Right ventricle myocardium inferior (tissue), 1 donor: ENCODE results near the gene PTPRH. TPM values are rescaled to one million over a fixed set of nuclear protein-coding genes. Genes with fewer than 3 reads are reported as not detected.
A peak's percentile ranks its signal among the peaks of the same experiment; 100 is the strongest.
"Not testable (repeated sequence)": the region's sequence is repeated elsewhere in the genome, so short reads cannot be mapped to it uniquely, and the experiment has no call there.

Experiments
- ATAC-seq: fragments of 200-7000 bp; cut with Tn5 transposase; one replicate; pipeline ENCODE4 v1.9.1; 2020; ENCODE audit warnings: mild to moderate bottlenecking, moderate library complexity
- DNase-seq: peaks from one replicate; pipeline ENCODE4 v3.0.0; 2021; ENCODE audit errors: missing footprints
- intact Hi-C: fragments of 100-400 bp; cut with DNase I; formaldehyde crosslinking; loops from one replicate; pipeline ENCODE4 v1.11.0; 2022
- total RNA-seq: library from RNA; stranded (reverse); fragmentation: NEBNext Ultra II Directional; extraction: Animal tissue kit (Norgen Biotek cat#: 25700); gene quantifications from one replicate; pipeline ENCODE4 v1.2.1, GENCODE V29; 2021
- donor health status: DM: no; HTN: yes; CAD: no; lungs with severe emphysema.

PTPRH gene
- total RNA-seq, 1 donor from 2014 or later = 0.87 TPM

DNA sequence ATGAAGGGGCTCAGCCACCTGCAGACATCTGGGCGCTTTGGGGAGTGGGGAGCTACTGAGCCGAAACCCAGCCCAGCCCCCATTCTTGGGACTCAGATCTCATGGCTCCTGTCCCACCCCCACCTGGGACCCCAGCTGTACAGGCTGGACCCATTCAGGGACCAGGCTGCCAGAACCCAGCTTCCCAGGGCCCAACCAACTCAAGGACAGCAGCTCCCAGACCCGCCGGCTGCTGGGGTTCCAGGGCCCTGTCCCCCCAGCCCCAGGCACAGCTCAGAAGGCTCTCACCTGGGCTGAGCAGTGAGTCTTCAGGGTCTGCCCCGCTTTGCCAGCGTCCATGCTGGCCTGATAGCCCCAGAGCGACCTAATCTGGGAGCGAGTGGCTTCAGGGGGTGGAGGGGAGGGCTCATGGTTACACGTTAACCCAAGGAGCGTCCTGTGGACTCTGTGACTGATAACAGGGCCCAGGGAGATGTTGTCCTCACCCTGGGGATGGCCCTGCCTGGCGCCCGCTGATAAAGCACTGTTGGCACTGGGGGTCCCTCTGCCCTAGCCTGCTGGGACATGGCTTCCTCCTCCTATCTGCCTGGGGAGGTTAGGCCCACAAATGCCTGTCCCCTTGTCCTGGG, 19.2 kb upstream of the PTPRH start, which contains the start of gene TMEM86B:
Gene TMEM86B, minus strand, starts transcription at position 361 of the 629 bp plus-strand sequence. Its CDS starts 22 bp downstream, at position 339.
- ATAC-seq = no peak
- no peak for DNase-seq
- intact Hi-C loops = no loop called here

- ATAC-seq (peak; percentile 84), DNase-seq (no peak)
- intact Hi-C loops = no loop called here
These were observed 18.7 kb upstream of the PTPRH start for GRCh38 chr19:55228015-55228391.

GRCh38 chr19:55227241-55228014, 18.1 kb upstream of the PTPRH start:
- intact Hi-C loops = no loop called here
- ATAC-seq (peak; percentile 12), DNase-seq (no peak)

DNA sequence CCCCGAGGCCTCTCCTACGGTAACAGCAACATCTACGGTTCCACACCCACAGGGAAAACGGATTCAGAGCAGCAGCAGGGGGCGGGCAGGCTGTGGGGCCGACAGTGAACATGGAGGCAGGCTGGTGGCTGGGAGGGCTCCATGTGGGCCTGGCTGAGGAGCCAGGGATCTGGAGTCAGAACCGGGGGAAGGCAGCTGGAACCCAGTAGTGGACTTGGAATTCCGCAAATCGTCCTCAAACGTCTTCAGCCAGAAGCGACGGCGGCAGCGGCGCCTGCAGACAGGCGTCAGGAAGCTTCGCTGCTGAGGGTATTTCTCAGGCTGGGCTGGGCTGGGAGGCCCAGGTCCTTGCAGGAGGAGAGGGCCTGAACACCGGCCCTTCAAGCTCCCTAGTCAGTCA, 17.5 kb upstream of the PTPRH start:
- intact Hi-C loops = no loop called here
- DNase-seq (no peak), ATAC-seq (no peak)

- intact Hi-C loops = no loop called here
These were observed 17.0 kb upstream of the PTPRH start for GRCh38 chr19:55226273-55226672.

DNA sequence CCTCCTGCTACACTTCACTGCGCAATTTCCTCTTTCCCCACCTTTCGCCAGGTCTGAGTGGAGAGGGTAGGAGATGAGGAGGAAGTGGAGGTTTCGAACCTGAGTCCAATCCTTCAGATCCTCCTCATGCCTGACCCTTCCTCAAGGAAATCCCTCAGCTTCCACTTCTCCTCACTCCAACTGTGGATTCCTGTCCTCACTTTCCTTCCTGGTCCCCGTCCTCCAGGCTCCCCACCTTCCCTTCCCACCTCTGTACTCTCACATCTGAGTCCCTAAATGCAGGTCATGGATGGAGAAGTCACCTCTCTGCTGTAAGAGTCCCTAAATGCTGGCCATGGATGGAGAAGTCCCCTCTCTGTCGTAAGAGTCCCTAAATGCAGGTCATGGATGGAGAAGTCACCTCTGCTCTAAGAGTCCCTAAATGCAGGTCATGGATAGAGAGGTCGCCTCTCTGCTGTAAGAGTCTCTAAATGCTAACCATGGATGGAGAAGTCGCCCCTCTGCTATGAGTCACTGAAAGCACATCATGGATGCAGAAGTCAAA, 16.2 kb upstream of the PTPRH start:
- intact Hi-C loops = no loop called here
- DNase-seq = no peak
- no peak for ATAC-seq

More at GRCh38 chr19:55226273-55226672, 17.0 kb upstream of the PTPRH start:
- ATAC-seq (no peak), DNase-seq (no peak)

GRCh38 chr19:55224679-55225414, 15.5 kb upstream of the PTPRH start:
- ATAC-seq, DNase-seq, intact Hi-C loops: not testable (repeated sequence)

GRCh38 chr19:55224038-55224665, 14.9 kb upstream of the PTPRH start:
- ATAC-seq (no peak), DNase-seq (no peak)
- intact Hi-C loops = no loop called here

- intact Hi-C loops = no loop called here
- DNase-seq (no peak), ATAC-seq (no peak)
These were observed 14.2 kb upstream of the PTPRH start for GRCh38 chr19:55223291-55224037.

DNA sequence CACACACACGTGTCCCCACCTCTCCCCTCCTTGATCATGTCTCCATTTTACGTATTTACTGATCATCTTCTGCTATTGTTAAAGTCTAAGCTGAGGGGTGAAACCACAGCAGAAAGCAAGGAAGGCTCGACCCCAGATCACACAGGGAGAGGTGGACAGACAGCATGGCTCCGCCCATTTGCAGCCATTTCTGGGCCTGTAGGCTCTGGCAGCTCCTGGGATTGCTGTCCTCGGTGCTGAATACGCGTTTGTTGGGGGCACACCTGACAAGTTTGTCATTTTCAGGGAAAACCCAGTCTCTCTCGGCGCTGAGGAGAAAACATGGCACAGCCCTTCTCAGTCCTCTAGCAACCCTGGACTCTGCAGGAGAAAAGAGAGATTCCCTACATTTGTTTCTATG, 11.2 kb upstream of the PTPRH start:
- intact Hi-C loops = no loop called here
- no peak for DNase-seq
- no peak for ATAC-seq

GRCh38 chr19:55216461-55217198, 7.3 kb upstream of the PTPRH start:
- DNase-seq = peak; percentile 88
- ATAC-seq = peak; percentile 89
- intact Hi-C loops = no loop called here

DNA sequence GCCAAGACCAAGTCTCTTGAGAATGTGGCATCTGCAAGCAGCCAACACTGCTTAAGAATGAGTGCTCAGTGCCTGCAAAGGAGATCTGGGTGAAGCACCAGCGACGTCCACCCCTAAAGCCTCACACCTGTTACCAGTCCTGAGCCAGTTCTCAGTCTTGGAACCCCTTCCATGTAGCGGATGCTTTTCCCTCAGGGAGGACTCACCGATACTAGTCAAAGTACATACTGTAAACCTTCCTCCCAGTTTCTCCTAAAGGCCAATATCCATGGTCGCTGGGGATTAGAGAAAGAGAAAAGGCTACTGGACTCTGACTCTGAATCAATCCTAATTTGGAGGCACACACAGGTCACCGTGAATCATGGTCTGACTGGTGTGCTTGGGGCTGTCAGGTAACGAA, 4.2 kb upstream of the PTPRH start:
- intact Hi-C loops = no loop called here
- DNase-seq = no peak
- no peak for ATAC-seq

DNA sequence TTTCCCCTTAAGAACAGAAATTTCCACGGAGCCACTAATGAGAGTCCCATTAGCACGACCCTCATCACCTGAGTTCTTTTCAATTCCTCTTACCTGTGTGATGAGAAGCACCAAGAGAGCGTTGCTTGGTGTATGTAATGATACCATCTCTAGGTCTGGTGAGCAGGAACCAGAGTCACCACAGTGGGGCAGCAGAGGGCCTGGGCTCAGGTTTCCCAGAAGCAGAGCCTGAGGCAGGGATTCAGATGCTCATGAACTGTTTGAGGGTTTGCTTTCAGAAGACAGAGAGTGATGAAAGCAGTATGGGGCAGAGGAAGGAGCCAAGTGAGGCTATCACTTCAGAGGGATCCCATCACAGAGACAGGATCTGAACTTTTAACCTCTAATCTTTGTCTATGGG, 3.1 kb upstream of the PTPRH start:
- DNase-seq (no peak), ATAC-seq (no peak)
- intact Hi-C loops = no loop called here

- intact Hi-C loops = loop anchor here (2.0 kb wide), 1 partner anchor 49 kb away; no protein-coding TSS in a partner anchor
- ATAC-seq (no peak), DNase-seq (no peak)
These were observed 582 bp upstream of the PTPRH start for GRCh38 chr19:55209693-55210472.

GRCh38 chr19:55206664-55207500, 2.4 kb downstream of the PTPRH start:
- ATAC-seq (peak; percentile 96), DNase-seq (peak; percentile 78)
- intact Hi-C loops = no loop called here

DNA sequence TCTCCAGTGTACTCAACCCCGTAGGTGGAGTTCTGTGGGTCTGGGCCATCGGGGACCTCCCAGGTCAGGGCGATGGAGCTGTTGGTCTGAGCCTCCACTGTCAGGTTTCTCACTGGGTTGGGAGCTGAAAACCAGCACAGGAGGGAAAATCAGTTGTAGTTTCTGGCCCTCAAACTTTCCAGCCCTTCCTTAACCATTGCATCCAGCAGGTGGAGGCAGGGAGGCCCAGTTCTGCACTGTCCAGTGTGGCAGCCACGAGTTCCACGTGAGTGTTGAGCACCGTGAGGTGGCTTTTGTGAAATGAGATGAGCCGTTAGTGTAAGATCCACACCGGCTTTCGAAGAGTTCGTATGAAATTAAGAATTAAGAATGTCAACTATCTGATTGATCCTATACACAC, 7.1 kb downstream of the PTPRH start:
- intact Hi-C loops, ATAC-seq, DNase-seq: not testable (repeated sequence)
